Ramos (cell line): Measurements from ENCODE around the gene NKPD1.

ENCODE experiments used
- in situ Hi-C: fragments of 300-500 bp; cut with MboI; formaldehyde crosslinking; loops from one replicate; pipeline ENCODE4 v1.14.3; 2022; ENCODE audit warnings: low sequenced_read_pairs; ENCODE audit not compliant: unreplicated experiment

The NKPD1 gene

GRCh38 chr19:45175515-45176345 lies 14.9 kb upstream of the NKPD1 start:
- in situ Hi-C loops, result no loop called here

- in situ Hi-C loops, result no loop called here
Measured at GRCh38 chr19:45173816-45174215, 13.0 kb upstream of the NKPD1 start.

- in situ Hi-C loops, result no loop called here
Measured at GRCh38 chr19:45172611-45173208, 11.9 kb upstream of the NKPD1 start.

GRCh38 chr19:45172173-45172572 lies 11.4 kb upstream of the NKPD1 start:
- in situ Hi-C loops, result no loop called here

GRCh38 chr19:45171211-45171623 lies 10.4 kb upstream of the NKPD1 start:
- in situ Hi-C loops, result no loop called here

GRCh38 chr19:45170146-45171106 lies 9.6 kb upstream of the NKPD1 start:
- in situ Hi-C loops, result no loop called here

GRCh38 chr19:45169602-45170001 lies 8.8 kb upstream of the NKPD1 start:
- in situ Hi-C loops, result no loop called here

GRCh38 chr19:45168767-45169351 lies 8.1 kb upstream of the NKPD1 start:
- in situ Hi-C loops, result no loop called here

GRCh38 chr19:45166723-45167252 lies 6.0 kb upstream of the NKPD1 start:
- in situ Hi-C loops, result no loop called here

GRCh38 chr19:45164577-45165335 lies 4.0 kb upstream of the NKPD1 start:
- in situ Hi-C loops, result no loop called here

- in situ Hi-C loops, result no loop called here
Measured at GRCh38 chr19:45163751-45164460, 3.1 kb upstream of the NKPD1 start.

GRCh38 chr19:45163156-45163555 lies 2.4 kb upstream of the NKPD1 start:
- in situ Hi-C loops, result no loop called here

GRCh38 chr19:45162608-45163143 lies 1.9 kb upstream of the NKPD1 start:
- in situ Hi-C loops, result no loop called here

GRCh38 chr19:45161738-45162607 lies 1.2 kb upstream of the NKPD1 start:
- in situ Hi-C loops, result no loop called here

GRCh38 chr19:45159971-45160324 lies 834 bp downstream of the NKPD1 start:
- in situ Hi-C loops, result no loop called here

GRCh38 chr19:45159210-45159970 lies 1.4 kb downstream of the NKPD1 start:
- in situ Hi-C loops, result no loop called here
